ENCODE data around the gene TMEM17.
A peak's percentile ranks its signal among the peaks of the same experiment; 100 is the strongest.

TMEM17 gene

DNA sequence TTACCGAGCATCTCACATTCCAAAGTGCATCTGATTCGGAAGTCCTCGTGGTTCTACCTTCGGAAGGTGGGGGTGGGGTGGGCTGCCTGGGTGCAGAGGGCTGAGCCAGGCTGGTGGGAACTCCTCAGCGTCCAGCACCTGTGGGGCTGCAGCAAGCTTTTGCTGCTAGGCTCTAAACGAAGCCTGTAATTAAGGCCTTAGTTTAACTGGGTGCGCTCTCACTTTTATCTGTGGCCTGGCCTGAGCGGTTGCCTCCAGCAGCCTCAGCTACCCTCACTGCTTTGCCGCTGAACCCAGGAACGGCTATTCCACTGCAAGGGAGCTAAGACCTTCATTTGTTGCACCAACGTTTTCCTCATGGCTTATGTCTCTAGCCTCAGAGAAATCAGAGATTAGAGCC, 48.4 kb downstream of the TMEM17 start:
- TF ChIP-seq, protein P1, sequence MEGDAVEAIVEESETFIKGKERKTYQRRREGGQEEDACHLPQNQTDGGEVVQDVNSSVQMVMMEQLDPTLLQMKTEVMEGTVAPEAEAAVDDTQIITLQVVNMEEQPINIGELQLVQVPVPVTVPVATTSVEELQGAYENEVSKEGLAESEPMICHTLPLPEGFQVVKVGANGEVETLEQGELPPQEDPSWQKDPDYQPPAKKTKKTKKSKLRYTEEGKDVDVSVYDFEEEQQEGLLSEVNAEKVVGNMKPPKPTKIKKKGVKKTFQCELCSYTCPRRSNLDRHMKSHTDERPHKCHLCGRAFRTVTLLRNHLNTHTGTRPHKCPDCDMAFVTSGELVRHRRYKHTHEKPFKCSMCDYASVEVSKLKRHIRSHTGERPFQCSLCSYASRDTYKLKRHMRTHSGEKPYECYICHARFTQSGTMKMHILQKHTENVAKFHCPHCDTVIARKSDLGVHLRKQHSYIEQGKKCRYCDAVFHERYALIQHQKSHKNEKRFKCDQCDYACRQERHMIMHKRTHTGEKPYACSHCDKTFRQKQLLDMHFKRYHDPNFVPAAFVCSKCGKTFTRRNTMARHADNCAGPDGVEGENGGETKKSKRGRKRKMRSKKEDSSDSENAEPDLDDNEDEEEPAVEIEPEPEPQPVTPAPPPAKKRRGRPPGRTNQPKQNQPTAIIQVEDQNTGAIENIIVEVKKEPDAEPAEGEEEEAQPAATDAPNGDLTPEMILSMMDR (IDR thresholded peaks at IDR 0.05) = no peak

DNA sequence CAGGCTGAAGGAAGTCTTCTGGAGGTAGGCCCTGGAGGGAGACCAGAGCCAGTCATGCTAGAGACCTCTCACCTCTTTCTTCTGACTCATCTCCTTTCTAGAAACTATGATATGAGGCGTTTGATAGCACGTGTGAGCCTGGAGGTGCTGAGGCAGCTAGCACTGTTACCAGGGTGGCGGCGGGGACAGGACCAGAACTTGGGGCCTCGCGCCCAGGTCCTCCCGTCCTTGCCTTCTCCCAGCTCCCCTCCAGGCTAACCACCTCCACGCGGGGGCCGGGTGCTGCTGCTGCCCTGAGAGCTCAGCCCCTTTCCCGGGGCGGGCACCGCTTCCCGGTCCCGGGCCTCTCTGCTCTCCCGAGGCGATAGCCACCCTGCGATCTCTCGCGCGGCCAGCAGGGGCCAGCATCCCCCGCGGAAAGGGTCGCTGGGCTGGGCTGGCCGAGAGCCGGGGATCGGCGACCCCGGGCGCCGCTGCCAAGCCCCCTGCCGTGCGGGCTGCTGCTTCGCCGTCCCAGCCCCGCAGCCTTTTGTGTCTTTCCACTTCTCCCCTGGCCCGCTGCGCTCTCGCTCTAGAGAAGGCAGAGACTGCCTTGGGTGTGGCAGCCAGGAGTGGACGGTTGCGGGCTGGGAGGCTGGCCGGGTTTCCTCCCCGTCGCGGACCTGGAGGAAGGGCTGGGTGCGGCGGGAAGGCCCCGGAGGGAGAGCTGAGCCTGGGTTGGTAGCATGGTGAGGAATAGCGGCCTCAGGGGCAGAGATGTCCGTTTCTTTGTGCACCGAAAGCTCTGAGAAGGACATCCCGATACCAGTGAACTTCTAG, 49.1 kb downstream of the TMEM17 start:
- TF ChIP-seq, protein P1 (IDR thresholded peaks at IDR 0.05) = peak; percentile 69

DNA sequence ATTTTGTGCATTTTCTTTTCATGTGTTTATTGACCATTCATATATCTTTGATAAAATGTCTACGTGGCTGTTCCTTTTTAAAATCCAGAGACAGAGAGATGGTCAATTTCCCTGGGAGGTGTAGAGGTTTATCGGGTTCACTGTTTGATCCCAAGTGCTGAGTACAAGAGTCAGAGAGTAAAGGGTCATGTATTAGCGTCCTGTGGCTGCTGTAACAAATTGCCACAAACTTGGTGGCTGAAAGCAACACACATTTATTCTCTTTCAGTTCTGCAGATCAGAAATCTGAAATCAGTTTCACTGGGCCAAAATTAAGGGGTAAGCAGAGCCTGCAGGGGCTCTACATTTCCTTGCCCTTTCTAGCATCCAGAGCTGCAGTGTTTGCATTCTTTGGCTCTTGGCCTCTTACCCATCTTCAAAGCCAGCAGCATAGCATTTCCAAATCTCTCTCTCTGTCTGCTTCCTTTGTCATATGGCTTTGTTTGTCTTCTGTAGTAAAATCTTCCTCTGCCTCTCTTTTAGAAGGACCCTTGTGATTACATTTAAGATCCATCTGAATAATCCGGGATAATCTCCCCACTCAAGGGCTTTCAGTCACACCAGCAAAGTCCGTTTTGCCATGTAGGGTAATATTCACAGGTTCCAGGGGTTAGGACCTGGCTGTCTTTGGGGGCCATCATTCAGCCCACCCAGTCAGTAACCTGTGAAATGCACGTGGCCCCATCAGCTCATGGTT, 49.9 kb downstream of the TMEM17 start:
- TF ChIP-seq, protein P1 (IDR thresholded peaks at IDR 0.05) = no peak

DNA sequence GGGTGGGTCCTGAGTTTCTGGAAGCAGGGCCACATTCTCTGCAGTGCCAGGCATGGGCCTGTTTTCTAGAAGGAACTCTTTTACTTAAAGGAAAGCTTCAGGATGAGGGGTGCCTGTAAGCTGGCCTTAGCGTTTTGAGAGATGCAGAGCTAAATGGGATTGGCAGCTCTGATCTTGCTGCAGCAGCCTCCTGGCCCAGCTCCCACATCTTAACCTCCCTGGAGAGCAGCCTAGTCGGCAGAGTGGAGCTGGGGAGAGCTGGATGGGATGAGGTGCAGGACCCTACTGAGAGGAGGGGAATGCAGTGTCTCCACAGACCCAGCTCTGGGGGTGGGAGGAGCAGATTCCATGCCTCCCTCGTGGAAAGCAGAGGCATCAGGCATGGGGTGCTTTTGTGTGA, 52.0 kb downstream of the TMEM17 start:
- TF ChIP-seq, protein P1 (IDR thresholded peaks at IDR 0.05) = no peak

DNA sequence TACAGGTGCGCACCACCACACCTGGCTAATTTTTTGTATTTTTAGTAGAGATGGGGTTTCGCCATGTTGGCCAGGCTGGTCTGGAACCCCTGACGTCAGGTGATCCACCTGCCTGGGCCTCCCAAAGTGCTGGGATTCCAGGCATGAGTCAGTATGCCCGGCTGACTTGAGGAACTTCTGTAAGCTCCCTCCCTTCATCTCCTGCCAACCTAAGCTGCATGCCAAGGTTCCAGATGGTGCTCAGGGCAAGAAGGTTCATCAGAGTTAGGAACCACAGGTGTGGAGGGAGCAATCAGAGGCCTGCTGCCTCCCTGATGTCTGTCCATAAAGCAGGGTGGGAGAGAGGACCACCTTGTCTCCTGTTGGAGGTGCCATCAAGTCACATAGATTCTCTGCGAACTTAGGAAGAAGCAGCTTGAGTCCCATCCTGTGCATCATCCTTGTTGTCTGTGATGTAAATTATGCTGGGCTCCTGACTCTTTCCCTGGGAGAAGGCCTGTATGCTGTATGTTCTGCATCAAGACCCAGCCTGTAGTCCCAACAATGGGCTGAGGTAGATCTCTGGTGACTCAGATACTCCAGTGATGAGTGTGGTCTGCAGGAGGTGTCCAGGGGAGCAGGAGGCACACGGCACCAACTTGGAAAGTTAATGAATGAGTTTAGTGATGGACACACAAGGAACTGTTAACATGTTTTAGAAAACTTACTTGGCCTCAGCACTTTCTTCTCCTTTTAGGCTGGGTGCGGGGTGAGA, 53.1 kb downstream of the TMEM17 start:
- TF ChIP-seq, protein P1 (IDR thresholded peaks at IDR 0.05) = no peak

DNA sequence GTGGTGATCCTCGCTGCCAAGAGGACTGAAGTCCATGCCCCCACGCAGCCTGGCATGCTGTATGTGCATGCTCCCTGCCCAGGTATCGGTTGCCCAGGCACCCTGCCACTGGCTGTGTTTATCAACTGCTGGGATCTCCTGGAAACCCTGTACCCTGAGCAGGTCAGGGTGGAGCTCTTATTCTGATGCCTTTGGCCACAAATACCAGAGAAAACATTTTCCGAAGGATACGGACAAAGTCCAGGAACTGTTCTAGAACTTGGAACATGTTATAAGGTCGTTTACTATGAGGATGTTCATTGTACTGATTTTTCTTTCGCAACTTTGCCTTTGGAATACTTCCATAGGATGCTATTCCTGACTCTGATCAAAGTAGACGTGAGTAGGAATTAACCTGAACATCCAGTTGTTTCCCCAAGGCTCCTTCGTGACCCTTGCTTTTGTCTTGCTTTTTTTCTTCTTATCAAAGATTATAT, 55.2 kb downstream of the TMEM17 start:
- TF ChIP-seq, protein P1 (IDR thresholded peaks at IDR 0.05) = no peak
